ENCODE results near the gene CLCA4. TPM values are rescaled to one million over a fixed set of nuclear protein-coding genes. Genes with fewer than 3 reads are reported as not detected.

Gene CLCA4
- not detected for total RNA-seq
- not detected for polyA plus RNA-seq (2013, experiment 1 of 2)
- polyA plus RNA-seq (2013, experiment 2 of 2) = not detected
- long read RNA-seq, experiment 1 = 0 reads
- long read RNA-seq, experiment 2 = 0 reads
- long read RNA-seq, experiment 3 = 0 reads
- long read RNA-seq, experiment 4 = 0 reads

GRCh38 chr1:86546787-86547221, at the start of gene CLCA4:
CLCA4 (plus strand) TSS chr1:86547078; CDS start chr1:86547120, 42 bp downstream.
- no peak within 1 kb of the TSS for H3K4me3 Mint-ChIP-seq
- peaks cover 6% of the 10 kb centered on the region for H3K4me1 Mint-ChIP-seq
- WGBS, 2 experiments (ENCODE audit: insufficient coverage in 1 of 2, insufficient read length in 1 of 2) = 84% methylated on average over 2 of the region's 2 CpGs; no CpG with 5 or more reads in 1 of the 2 experiments
- TF ChIP-seq CTCF (conservative IDR thresholded peaks at IDR 0.05) = no peak
- no peak within 1 kb of the TSS for H3K27ac Mint-ChIP-seq
- H3K27me3 ChIP-seq (ENCODE audit: control insufficient read depth, insufficient read depth, low read length, poor library complexity, severe bottlenecking) = no peaks in the 10 kb centered on the region
- no peaks in the 10 kb centered on the region for H3K9me3 ChIP-seq (ENCODE audit: control insufficient read depth, low read length)
- no peaks in the 10 kb centered on the region for H3K36me3 Mint-ChIP-seq (ENCODE audit: low read depth)
- no peak within 1 kb of the TSS for H3K9ac ChIP-seq (ENCODE audit: extremely low read depth, low read length, poor library complexity, severe bottlenecking)
- no peak for DNase-seq
- H3K27me3 Mint-ChIP-seq (ENCODE audit: insufficient read depth) = no peaks in the 10 kb centered on the region
- H3K9me3 Mint-ChIP-seq = peaks cover 5% of the 10 kb centered on the region
- no peak within 1 kb of the TSS for H3K4me3 ChIP-seq (ENCODE audit: low read length)
- no peaks in the 10 kb centered on the region for H3K36me3 ChIP-seq (ENCODE audit: control insufficient read depth, insufficient read depth, low read length)
- no peak within 1 kb of the TSS for H3K27ac ChIP-seq (ENCODE audit: low read depth, low read length)
- no peaks in the 10 kb centered on the region for H3K4me1 ChIP-seq (ENCODE audit: control insufficient read depth, insufficient read depth, low read length)

GRCh38 chr1:86498281-86498680, 48.6 kb upstream of the CLCA4 start:
- no peak overlapping the region for H3K27ac Mint-ChIP-seq

GRCh38 chr1:86499987-86500593, 46.8 kb upstream of the CLCA4 start:
- TF ChIP-seq CTCF (conservative IDR thresholded peaks at IDR 0.05) = peak; percentile 100
- H3K4me3 ChIP-seq (ENCODE audit: low read length) = no peak overlapping the region
- no CpG with 5 or more reads among the region's 3 CpGs for WGBS, 2 experiments (ENCODE audit: insufficient coverage in 1 of 2, insufficient read length in 1 of 2)
- H3K9me3 ChIP-seq (ENCODE audit: control insufficient read depth, low read length) = peaks cover 3% of the 10 kb centered on the region
- H3K27me3 ChIP-seq (ENCODE audit: control insufficient read depth, insufficient read depth, low read length, poor library complexity, severe bottlenecking) = no peaks in the 10 kb centered on the region
- Mint-ChIP-seq H3K27me3 (ENCODE audit: insufficient read depth) (peaks cover 23% of the 10 kb centered on the region), H3K36me3 (ENCODE audit: low read depth) (no peaks in the 10 kb centered on the region), H3K9me3 (no peaks in the 10 kb centered on the region), H3K27ac (no peak overlapping the region), H3K4me1 (peaks cover 26% of the 10 kb centered on the region), H3K4me3 (no peak overlapping the region)
- no peaks in the 10 kb centered on the region for H3K36me3 ChIP-seq (ENCODE audit: control insufficient read depth, insufficient read depth, low read length)
- H3K9ac ChIP-seq (ENCODE audit: extremely low read depth, low read length, poor library complexity, severe bottlenecking) = no peak overlapping the region
- no peak overlapping the region for H3K27ac ChIP-seq (ENCODE audit: low read depth, low read length)
- DNase-seq = no peak
- peaks cover 15% of the 10 kb centered on the region for H3K4me1 ChIP-seq (ENCODE audit: control insufficient read depth, insufficient read depth, low read length)

More at GRCh38 chr1:86498281-86498680, 48.6 kb upstream of the CLCA4 start:
- 90 to 95% methylated on average over 3 of the region's 3 CpGs for WGBS, 2 experiments (ENCODE audit: insufficient coverage in 1 of 2, insufficient read length in 1 of 2)
- Histone ChIP-seq H3K9ac (ENCODE audit: extremely low read depth, low read length, poor library complexity, severe bottlenecking) (no peak overlapping the region), H3K4me1 (ENCODE audit: control insufficient read depth, insufficient read depth, low read length) (peaks cover 8% of the 10 kb centered on the region), H3K4me3 (ENCODE audit: low read length) (no peak overlapping the region), H3K27me3 (ENCODE audit: control insufficient read depth, insufficient read depth, low read length, poor library complexity, severe bottlenecking) (no peaks in the 10 kb centered on the region), H3K27ac (ENCODE audit: low read depth, low read length) (no peak overlapping the region), H3K9me3 (ENCODE audit: control insufficient read depth, low read length) (peaks cover 3% of the 10 kb centered on the region), H3K36me3 (ENCODE audit: control insufficient read depth, insufficient read depth, low read length) (no peaks in the 10 kb centered on the region)
- TF ChIP-seq CTCF (conservative IDR thresholded peaks at IDR 0.05) = no peak
- H3K27me3 Mint-ChIP-seq (ENCODE audit: insufficient read depth) = peaks cover 28% of the 10 kb centered on the region
- no peak for DNase-seq
- H3K36me3 Mint-ChIP-seq (ENCODE audit: low read depth) = no peaks in the 10 kb centered on the region
- H3K4me1 Mint-ChIP-seq = peaks cover 21% of the 10 kb centered on the region
- H3K4me3 Mint-ChIP-seq = no peak overlapping the region
- H3K9me3 Mint-ChIP-seq = no peaks in the 10 kb centered on the region
